Stimulated activated CD4-positive, alpha-beta T cell treated with anti-CD3 and anti-CD28 coated beads, Interleukin-4, amount 100 ng/mL, for 24 hours (primary cell): ENCODE data around the gene TNRC6B.

ENCODE experiments used
- DNase-seq: peaks from one replicate; pipeline ENCODE4 v3.0.0-alpha.2; 2020

Gene TNRC6B

GRCh38 chr22:40240686-40241085 lies 63.0 kb downstream of the TNRC6B start:
- no peak for DNase-seq

- DNase-seq: peak; percentile 41
These were observed 63.6 kb downstream of the TNRC6B start for GRCh38 chr22:40241200-40241763.

- DNase-seq: no peak
These were observed 66.2 kb downstream of the TNRC6B start for GRCh38 chr22:40243891-40244290.

GRCh38 chr22:40244586-40244985 lies 66.9 kb downstream of the TNRC6B start:
- no peak for DNase-seq

GRCh38 chr22:40247976-40248375 lies 70.3 kb downstream of the TNRC6B start:
- peak; percentile 62 for DNase-seq

GRCh38 chr22:40249286-40249685 lies 71.6 kb downstream of the TNRC6B start:
- no peak for DNase-seq

- DNase-seq: peak; percentile 41
These were observed 72.9 kb downstream of the TNRC6B start for GRCh38 chr22:40250608-40251007.

- DNase-seq: peak; percentile 27
These were observed 73.4 kb downstream of the TNRC6B start for GRCh38 chr22:40251106-40251505.

- no peak for DNase-seq
These were observed 74.4 kb downstream of the TNRC6B start for GRCh38 chr22:40252146-40252545.

GRCh38 chr22:40256516-40256915 lies 78.8 kb downstream of the TNRC6B start:
- no peak for DNase-seq

GRCh38 chr22:40258017-40258416 lies 80.3 kb downstream of the TNRC6B start:
- no peak for DNase-seq

- peak; percentile 35 for DNase-seq
These were observed 80.8 kb downstream of the TNRC6B start for GRCh38 chr22:40258501-40258915.

- DNase-seq: no peak
These were observed 84.1 kb downstream of the TNRC6B start for GRCh38 chr22:40261783-40262182.

GRCh38 chr22:40263191-40263590 lies 85.5 kb downstream of the TNRC6B start:
- peak; percentile 11 for DNase-seq

GRCh38 chr22:40265783-40266182 lies 88.1 kb downstream of the TNRC6B start:
- no peak for DNase-seq

- DNase-seq: no peak
These were observed 92.3 kb downstream of the TNRC6B start for GRCh38 chr22:40270031-40270430.

- DNase-seq: no peak
These were observed 93.1 kb downstream of the TNRC6B start for GRCh38 chr22:40270748-40271373.

GRCh38 chr22:40271440-40271839 lies 93.7 kb downstream of the TNRC6B start:
- DNase-seq: no peak

- no peak for DNase-seq
These were observed 95.6 kb downstream of the TNRC6B start for GRCh38 chr22:40273319-40273718.

GRCh38 chr22:40276996-40277823 lies 99.5 kb downstream of the TNRC6B start:
- DNase-seq: no peak

GRCh38 chr22:40279017-40279416 lies 101.3 kb downstream of the TNRC6B start:
- no peak for DNase-seq

GRCh38 chr22:40281717-40282116 lies 104.0 kb downstream of the TNRC6B start:
- DNase-seq: no peak

- DNase-seq: peak; percentile 13
These were observed 107.8 kb downstream of the TNRC6B start for GRCh38 chr22:40285513-40285912.

- DNase-seq: peak; percentile 76
These were observed 112.3 kb downstream of the TNRC6B start for GRCh38 chr22:40289991-40290459.
